GDM1 (cell line): ENCODE data around the gene MYO1G.
"Not testable (repeated sequence)": the region's sequence is repeated elsewhere in the genome, so short reads cannot be mapped to it uniquely, and the experiment has no call there.

ENCODE experiments used
- DNase-seq: peaks from one replicate; lab custom pipeline; 2025; lab: John Stamatoyannopoulos, UW

The MYO1G gene

DNA sequence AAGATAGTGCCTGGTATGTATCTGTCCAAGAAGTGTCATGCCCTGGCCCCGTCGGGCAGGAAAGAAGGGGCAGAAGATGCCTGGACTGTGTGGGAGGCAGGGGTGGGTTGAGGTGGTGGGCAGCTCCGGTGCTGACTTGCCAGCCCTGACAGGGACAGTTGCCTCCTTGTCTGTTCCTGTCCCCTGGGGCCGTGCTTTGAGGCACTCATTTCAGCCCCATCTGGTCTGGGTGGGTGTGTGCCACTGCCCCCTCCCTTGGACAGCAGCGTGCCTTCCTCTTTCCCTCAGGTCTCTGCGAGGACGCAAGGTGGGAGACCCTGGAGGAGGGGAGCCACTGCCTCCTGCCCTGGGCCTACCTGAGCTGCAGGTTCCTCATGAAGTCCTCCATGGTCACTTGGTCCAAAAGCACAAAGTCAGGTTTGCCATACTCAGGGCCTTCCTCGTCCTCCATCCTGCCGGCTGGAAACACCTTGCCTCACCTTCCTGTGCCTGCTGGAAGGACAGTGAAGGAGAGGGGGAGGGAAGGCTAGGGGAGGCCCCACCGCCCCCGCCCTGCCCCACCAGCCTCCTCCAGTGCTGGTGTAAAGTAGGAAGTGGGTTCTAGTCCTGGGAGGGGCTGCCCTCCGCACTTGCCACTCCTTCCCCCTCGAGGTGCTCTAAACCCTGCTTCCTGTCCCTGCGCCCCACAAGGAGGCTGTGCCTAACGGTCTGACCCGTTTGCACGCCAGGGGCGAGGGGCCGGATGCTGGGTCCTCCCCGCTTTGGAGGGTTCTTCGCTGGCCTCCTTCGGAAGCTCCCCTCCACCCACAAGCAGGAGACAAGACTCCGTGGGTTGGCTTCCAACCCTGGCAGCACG lies at the start of gene MYO1G:
Gene MYO1G, minus strand, starts transcription at position 505 of the 856 bp plus-strand sequence. Its CDS starts 54 bp downstream, at position 451.
- peak; percentile 92 for DNase-seq

DNA sequence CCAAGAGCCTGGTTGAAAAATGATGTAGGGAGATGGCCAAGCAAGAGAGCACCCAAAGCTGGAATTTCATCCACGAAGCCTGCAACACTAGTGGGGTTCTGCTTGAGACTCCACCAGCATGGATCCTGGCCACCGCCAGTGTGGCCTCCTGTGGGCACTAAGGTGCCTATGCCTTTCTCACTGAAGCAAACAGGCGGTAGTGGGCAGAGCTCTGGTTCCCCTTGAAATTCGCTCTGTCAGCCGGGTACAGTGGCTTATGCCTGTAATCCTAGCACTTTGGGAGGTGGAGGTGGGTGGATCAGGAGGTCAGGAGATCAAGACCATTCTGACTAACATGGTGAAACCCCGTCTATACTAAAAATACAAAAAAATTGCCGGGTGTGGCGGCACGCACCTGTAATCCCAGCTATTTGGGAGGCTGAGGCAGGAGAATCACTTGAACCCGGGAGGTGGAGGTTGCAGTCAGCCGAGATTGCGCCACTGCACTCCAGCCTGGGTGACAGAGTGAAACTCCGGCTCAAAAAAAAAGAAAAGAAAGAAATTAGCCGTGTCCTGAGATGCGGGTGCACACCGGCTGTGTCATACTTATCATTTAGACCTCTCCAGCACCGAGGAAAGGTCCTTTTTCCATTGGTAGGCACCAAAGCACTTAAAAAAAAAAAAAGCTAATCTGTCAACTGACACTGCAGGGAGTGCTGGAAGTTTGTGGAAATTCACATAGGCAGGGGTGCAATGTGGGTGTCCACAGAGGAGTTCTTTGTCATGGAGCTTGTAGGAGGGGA lies 49.5 kb upstream of the MYO1G start:
- no peak for DNase-seq

GRCh38 chr7:45027774-45028114 lies 48.9 kb upstream of the MYO1G start:
- no peak for DNase-seq

- peak; percentile 58 for DNase-seq
These were observed 48.4 kb upstream of the MYO1G start for GRCh38 chr7:45026984-45027773.

DNA sequence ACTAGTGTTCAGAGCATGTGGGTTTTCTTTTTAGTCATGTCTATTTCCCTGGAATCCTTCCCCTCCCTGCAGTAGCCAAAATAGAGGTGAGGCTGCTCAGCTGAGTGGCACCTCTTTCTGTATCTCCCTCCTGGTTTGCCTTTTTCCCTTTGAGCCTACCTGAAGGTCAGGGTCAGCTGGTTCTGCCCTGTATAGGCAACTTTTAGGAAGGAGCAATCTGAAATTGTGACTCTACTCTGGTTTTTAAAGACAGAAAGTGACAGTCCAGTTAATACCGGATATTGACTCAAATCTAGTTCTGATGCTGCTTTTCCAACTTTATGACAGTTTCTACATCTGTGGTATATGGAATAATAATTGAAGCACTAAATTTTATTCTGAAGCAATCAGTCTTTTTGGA lies 47.2 kb upstream of the MYO1G start:
- no peak for DNase-seq

GRCh38 chr7:45025473-45025872 lies 46.7 kb upstream of the MYO1G start:
- not testable (repeated sequence) for DNase-seq

GRCh38 chr7:45024126-45024744 lies 45.4 kb upstream of the MYO1G start:
- no peak for DNase-seq

GRCh38 chr7:45021604-45022296 lies 42.9 kb upstream of the MYO1G start:
- peak; percentile 44 for DNase-seq

- DNase-seq: no peak
These were observed 42.1 kb upstream of the MYO1G start for GRCh38 chr7:45020915-45021314.

GRCh38 chr7:45017253-45017652 lies 38.4 kb upstream of the MYO1G start:
- no peak for DNase-seq

DNA sequence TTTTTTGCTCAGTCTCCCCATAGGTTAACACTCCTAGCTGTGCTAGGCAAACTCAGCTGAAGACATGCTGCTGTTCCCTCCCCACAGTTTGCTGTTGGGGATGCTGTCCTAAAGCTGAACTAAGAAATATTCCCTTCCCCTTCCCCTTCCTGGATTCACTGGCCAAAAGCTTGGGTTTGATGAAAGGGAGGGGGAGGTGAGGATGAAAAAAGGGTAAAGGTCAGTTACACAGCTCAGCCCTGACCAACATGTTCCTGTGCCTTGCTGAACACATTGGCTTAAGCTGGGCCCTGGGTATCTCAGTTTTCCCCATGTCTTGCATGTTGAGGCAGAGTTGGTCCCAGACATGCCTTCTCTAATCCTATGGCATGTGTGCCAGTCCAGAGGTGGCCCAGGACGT lies 36.5 kb upstream of the MYO1G start:
- no peak for DNase-seq

GRCh38 chr7:45013465-45013967 lies 34.7 kb upstream of the MYO1G start:
- no peak for DNase-seq

DNA sequence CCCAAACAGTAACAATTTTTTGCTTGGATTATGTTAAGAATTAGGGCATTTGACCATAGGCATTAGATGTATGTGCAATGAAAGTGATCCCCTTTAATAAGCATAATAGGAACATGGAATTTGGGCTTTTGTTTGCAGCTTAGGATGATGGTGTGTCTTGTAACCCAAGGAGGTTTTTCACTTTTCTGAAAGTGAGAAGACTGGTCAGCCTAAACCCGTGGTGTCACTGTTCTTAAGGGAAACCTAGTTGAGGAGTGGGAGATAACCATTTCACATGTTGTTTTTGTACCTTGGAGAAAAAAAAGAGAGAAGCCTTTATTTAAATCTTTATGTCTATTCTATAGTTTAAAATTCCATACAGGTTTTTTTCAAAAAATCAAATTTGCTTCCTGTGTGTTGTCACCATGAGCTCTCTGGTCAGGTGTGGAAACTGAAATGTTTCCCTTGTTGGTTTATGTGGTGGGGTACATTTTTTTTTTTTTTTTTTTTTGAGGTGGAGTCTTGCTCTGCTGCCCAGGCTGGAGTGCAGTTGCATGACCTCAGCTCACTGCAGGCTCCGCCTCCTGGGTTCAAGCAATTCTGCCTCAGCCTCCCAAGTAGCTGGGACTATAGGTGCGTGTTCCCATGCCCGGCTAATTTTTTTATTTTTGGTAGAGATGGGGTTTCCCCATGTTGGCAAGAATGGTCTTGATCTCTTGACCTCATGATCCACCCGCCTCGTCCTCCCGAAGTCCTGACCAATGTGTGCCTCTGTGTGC lies 28.9 kb upstream of the MYO1G start:
- DNase-seq: no peak

- DNase-seq: no peak
These were observed 28.3 kb upstream of the MYO1G start for GRCh38 chr7:45007106-45007505.

GRCh38 chr7:45003789-45004188 lies 25.0 kb upstream of the MYO1G start:
- no peak for DNase-seq

GRCh38 chr7:45001826-45002225 lies 23.0 kb upstream of the MYO1G start:
- no peak for DNase-seq

- DNase-seq: no peak
These were observed 22.4 kb upstream of the MYO1G start for GRCh38 chr7:45001138-45001694.

DNA sequence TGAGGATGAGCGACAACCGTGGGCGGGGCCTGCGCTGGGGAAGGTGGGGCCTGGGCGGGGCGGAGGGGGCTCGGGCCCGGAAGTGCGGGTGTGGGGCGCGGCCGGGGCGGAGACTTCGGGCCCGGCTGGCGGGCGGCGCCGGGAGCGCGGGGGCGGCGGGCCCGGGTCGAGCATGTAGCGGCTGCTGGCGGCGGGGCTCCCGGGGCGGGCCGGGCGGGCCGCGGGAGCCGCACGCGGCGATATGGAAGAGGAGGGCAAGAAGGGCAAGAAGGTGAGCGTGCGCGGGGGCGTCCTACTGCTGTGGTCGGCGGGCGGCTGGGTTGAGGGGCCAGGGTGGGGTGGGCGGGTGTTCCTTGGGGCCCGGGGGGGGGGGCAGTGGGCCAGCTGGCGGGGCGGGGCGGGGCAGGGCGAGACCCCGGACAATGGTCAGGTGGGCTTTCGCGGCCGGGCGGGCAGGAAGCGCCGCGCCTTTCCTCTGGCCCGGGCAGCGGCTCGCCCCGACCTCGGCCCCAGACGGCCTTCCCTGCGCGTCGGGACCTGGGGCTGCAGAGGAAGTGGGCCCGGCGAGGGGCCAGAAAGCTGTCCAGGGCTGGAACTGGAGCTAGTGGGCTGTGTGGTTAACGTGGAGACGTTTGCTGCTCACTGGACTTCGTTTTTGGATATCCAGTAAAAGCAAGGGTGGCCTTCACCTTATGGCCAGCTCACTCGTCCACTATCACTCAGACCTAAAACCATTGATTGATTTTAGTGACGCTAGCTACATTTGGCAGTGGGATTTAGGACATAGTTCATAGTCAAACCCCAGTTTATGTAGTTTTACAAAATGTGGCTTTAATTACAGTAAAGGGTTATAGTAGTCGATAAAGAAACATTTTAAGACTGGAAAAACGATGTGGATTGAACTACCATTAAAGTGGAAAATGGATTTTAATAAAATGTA lies 21.5 kb upstream of the MYO1G start, which contains the start of gene CCM2:
Gene CCM2, plus strand, starts transcription at position 109 of the 940 bp plus-strand sequence. Its CDS starts 133 bp downstream, at position 242.
- no peak for DNase-seq
